CD4-positive, alpha-beta T cell treated with Interleukin-4 for 4 hours (primary cell): ENCODE results near the gene CD74.

Experiments used
- DNase-seq: peaks from one replicate; pipeline ENCODE4 v3.0.0-alpha.2; 2020

CD74 gene

GRCh38 chr5:150357326-150358260, 55.1 kb downstream of the CD74 start, which contains the start of gene TCOF1:
TSS of gene TCOF1 (plus strand) at chr5:150357697. CDS start at chr5:150357747, 50 bp downstream.
- DNase-seq: peak; percentile 94

GRCh38 chr5:150356575-150357294, 56.0 kb downstream of the CD74 start:
- no peak for DNase-seq

DNA sequence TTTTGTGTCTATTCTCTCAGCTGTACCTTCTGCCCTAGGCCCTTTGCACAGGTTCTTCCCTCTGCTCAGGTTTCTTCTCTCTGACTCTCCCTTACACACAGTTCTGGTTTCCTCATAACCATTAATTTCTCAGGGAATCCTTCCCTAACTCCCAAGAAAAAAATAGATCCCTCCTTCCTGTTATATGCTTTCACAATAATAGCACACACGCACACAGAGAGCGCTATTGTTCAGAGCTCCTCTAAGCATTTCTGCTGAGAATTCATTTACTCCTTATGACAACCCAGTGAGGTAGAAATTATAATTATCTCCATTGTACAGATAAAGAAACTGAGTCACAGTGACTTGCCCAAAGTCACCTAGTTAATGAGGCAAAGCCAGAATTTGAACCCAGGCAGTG, 56.9 kb downstream of the CD74 start:
- no peak for DNase-seq

GRCh38 chr5:150353032-150353675, 59.6 kb downstream of the CD74 start:
- no peak for DNase-seq

DNA sequence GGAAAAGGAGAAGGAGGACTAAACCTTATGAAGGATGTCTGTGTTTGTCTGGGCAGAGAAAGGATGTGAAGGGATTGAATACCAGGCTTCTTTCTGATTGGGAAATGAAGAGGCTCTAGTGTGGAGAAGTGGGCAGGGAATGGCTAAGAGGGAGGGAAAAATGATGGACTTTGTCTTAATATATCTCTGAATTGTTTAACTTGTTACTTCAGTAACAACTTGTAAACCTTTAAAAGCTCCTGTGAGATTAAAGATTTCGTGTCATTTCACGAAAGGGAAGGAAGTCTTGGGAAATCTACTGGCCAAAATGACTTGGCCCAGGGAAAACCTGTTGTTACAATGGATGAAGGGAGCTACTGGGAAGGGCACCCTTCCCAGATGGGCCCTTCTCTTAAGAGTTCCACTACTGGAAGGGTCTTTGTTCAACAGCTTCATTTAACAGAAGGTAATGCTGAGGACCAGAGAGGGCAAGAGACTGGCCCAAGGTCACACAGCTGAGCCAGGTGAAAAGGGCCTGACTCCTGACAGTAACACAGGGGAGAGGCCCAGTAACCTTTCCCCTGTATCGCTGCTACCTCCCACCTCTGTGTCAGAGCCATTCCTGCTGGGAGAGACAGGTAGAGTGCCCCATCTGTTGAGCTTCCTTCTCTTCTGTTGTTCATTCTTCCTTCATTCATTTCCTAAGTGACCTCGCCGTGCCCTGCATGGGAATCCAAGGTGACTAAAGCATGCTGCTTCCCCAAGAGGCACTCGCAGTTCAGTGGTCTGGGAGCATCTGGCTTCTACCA, 60.3 kb downstream of the CD74 start:
- no peak for DNase-seq
